ENCODE measurements around the gene PPP4R4.

The PPP4R4 gene

DNA sequence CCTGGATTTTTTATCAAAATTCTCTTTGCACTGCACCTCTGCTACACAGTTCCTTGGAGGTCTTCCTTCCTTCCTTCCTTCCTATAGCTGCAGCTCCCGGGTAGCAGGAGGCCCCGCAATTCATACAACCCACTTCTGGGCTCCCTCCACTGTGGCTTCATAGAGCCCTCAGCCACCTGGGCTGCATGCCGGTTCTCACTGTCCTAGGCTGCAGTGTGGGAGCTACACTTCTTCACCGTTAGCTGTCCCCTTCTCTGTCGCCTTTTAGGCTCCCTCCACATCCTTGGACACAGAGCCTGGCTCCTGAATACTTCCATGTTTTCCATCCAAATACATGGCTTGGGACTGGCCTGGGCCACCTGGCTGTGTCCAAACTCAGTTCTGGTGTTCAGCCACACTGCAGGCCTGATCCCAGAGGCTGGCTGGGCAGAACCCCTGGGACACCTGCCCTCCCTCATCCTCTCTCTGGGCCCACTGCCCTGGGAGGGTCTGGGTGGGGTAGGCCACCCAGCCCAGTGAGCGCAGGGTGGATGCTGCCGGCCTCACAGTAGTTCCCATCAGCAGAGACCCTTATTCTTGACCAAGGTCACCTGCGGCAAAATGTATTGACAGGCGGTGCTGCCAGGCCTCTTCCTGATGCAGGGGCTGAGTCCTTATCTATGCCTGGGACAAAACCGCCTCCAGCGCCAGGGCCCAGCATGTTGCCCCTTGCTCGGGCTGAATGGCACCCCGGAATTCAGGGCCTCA is 117.2 kb downstream of the PPP4R4 start:
- H3K9me3 ChIP-seq: no peaks in the 10 kb centered on the region
- TF ChIP-seq, protein P1, sequence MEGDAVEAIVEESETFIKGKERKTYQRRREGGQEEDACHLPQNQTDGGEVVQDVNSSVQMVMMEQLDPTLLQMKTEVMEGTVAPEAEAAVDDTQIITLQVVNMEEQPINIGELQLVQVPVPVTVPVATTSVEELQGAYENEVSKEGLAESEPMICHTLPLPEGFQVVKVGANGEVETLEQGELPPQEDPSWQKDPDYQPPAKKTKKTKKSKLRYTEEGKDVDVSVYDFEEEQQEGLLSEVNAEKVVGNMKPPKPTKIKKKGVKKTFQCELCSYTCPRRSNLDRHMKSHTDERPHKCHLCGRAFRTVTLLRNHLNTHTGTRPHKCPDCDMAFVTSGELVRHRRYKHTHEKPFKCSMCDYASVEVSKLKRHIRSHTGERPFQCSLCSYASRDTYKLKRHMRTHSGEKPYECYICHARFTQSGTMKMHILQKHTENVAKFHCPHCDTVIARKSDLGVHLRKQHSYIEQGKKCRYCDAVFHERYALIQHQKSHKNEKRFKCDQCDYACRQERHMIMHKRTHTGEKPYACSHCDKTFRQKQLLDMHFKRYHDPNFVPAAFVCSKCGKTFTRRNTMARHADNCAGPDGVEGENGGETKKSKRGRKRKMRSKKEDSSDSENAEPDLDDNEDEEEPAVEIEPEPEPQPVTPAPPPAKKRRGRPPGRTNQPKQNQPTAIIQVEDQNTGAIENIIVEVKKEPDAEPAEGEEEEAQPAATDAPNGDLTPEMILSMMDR (IDR thresholded peaks at IDR 0.05): no peak
- no peaks in the 10 kb centered on the region for H3K36me3 ChIP-seq
- H3K4me1 ChIP-seq (ENCODE audit: control insufficient read depth in 1 of 2, insufficient read depth in 1 of 2, low read depth in 1 of 2, low read length in 1 of 2): no peaks in the 10 kb centered on the region
- H3K27ac ChIP-seq: no peak overlapping the region
- H3K27me3 ChIP-seq: peaks cover 3% of the 10 kb centered on the region
- H3K4me3 ChIP-seq (ENCODE audit: low read depth in 1 of 2, low read length in 1 of 2): no peak overlapping the region

DNA sequence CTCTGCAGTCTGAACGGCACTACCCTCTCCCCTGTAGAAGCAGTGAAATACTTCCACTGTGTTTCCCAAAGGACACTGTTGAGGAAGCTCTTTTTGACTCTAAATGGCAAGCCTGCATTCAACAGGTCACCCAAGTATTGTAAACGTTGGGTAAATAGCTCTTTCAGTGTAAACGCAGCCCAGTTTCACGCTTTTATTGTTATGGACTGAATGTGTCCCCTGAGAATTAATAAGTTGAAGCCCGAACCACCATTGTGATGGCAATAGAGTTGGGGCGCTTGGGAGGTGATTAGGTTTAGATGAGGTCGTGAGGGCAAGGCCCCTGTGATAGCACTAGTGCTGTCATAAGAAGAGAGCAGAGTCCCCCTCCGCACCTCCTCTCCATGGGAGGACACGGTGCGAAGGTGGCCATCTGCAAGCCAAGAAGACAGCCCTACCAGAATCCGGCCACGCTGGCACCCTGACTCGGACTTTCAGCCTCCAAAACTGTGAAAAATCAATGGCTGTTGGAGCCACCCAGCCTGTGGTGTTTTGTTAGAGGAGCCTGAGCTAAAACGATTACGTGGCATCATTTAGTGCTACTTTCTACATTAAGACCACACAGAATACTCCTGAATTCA is 117.9 kb downstream of the PPP4R4 start:
- Histone ChIP-seq H3K27me3 (peaks cover 3% of the 10 kb centered on the region), H3K9me3 (no peaks in the 10 kb centered on the region), H3K27ac (no peak overlapping the region), H3K4me3 (ENCODE audit: low read depth in 1 of 2, low read length in 1 of 2) (no peak overlapping the region), H3K4me1 (ENCODE audit: control insufficient read depth in 1 of 2, insufficient read depth in 1 of 2, low read depth in 1 of 2, low read length in 1 of 2) (no peaks in the 10 kb centered on the region), H3K36me3 (no peaks in the 10 kb centered on the region)
- TF ChIP-seq, protein P1 (IDR thresholded peaks at IDR 0.05): no peak

DNA sequence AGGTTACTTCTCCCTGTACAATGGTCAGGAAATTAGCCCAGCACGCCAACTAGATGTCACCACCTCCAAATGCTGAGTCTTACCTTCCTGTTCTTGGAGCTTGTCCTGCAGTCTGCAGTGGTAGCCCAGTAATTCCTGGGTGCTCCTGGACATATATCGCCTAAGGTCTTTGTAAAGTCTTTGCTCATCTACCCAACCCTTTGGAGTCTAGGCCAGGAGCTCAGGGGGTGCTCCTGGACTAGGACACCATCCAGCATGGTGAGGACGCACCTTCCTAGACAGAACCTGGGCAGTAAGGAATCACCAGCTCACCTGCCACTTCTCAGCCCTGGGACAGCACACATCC is 118.4 kb downstream of the PPP4R4 start:
- Histone ChIP-seq H3K27me3 (peaks cover 3% of the 10 kb centered on the region), H3K9me3 (no peaks in the 10 kb centered on the region), H3K4me3 (ENCODE audit: low read depth in 1 of 2, low read length in 1 of 2) (no peak overlapping the region), H3K27ac (no peak overlapping the region), H3K4me1 (ENCODE audit: control insufficient read depth in 1 of 2, insufficient read depth in 1 of 2, low read depth in 1 of 2, low read length in 1 of 2) (no peaks in the 10 kb centered on the region), H3K36me3 (no peaks in the 10 kb centered on the region)
- TF ChIP-seq, protein P1 (IDR thresholded peaks at IDR 0.05): no peak

DNA sequence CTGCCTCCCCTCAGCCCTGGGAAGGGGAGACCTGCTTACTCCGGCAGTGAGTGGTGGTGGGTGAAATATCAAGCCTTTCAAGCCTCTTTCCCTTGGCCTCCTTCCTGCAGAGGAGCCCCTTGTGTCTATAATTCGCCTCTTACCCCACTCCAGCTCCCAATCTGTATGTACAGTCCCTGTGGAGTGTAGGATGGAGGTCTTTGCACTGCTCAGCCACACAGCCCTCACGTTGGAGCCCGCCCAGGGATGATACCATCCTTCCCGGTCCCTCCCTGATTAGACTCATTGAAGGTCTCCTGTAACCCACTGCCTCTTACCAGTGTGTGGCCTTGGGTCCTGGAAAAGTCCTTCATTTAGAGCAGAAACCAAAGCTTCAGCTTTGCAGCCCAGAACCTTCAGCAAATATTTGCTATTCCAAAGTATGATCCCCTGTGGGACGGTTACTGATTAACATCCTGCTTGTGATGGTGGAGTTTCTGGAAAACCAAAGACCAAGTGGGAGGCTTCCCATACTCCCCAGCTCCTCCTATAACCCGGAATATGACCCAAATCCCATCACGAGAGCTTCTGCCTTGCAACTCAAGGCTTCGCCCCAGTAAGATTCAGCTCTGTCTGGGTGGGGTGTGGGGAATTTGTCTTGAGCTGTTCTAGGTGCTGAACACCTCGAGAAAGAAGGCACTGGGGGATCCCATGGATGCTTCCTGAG is 118.9 kb downstream of the PPP4R4 start, which contains the start of gene SERPINA10:
Gene SERPINA10, minus strand, starts transcription at position 397 of the 706 bp plus-strand sequence. CDS start 2,675 bp downstream, outside the sequence.
- H3K9me3 ChIP-seq: no peaks in the 10 kb centered on the region
- no peak within 1 kb of the TSS for H3K27ac ChIP-seq
- H3K36me3 ChIP-seq: no peaks in the 10 kb centered on the region
- no peaks in the 10 kb centered on the region for H3K27me3 ChIP-seq
- TF ChIP-seq, protein P1 (IDR thresholded peaks at IDR 0.05): no peak
- H3K4me3 ChIP-seq (ENCODE audit: low read depth in 1 of 2, low read length in 1 of 2): no peak within 1 kb of the TSS
- no peaks in the 10 kb centered on the region for H3K4me1 ChIP-seq (ENCODE audit: control insufficient read depth in 1 of 2, insufficient read depth in 1 of 2, low read depth in 1 of 2, low read length in 1 of 2)

DNA sequence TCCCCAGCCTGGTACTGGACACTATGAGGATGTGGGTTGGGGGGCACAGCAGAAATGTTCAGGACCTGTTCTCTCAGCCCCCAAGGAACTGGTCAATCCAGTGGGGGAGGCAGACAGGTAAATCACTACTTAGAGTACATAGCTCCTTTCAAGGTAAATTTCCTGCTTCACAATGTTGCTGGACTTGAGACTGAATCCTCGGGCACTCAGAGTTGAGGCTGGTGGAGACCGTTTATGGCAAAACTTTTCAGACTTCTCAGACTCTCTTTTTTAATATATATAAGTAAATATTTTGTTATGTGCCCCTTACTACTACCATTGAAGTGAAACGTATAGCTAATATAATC is 119.4 kb downstream of the PPP4R4 start:
- Histone ChIP-seq H3K4me3 (ENCODE audit: low read depth in 1 of 2, low read length in 1 of 2) (no peak overlapping the region), H3K27me3 (no peaks in the 10 kb centered on the region), H3K36me3 (no peaks in the 10 kb centered on the region), H3K9me3 (no peaks in the 10 kb centered on the region), H3K27ac (no peak overlapping the region), H3K4me1 (ENCODE audit: control insufficient read depth in 1 of 2, insufficient read depth in 1 of 2, low read depth in 1 of 2, low read length in 1 of 2) (no peaks in the 10 kb centered on the region)
- TF ChIP-seq, protein P1 (IDR thresholded peaks at IDR 0.05): no peak
